NB4 (cell line): ENCODE results near the gene MAP3K4.

Experiments
- POLR2A ChIP-seq: IDR thresholded peaks from 2 replicates; pipeline ENCODE4 v1.6.1; 2011; ENCODE audit warnings: mild to moderate bottlenecking; ENCODE audit not compliant: insufficient read length; ENCODE audit errors: extremely low read depth
- TF ChIP-seq, protein P1 (sequence below): IDR thresholded peaks from one replicate; pipeline ENCODE4 v1.5.1; 2012; ENCODE audit warnings: low read depth, low read length

DNA sequence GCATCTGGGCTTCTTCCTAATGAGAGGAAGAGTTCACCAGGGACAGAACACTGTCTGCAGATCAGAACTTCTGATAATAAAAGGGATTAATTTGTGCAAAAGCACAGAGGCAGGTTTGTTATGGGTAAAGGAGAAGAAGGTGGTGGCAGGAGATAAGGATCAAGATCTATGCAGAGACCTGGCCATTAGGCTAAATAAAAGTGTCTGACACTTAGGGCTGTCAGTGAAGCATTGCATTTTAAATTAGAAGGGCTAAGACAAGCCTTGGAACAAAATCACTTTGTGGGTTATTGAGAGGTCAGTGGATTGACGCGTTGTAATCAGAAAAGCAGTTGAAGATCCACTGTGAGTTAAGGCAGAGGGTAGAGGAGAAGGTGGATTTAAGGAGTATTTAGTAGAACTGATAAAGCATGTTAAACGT lies 76.8 kb downstream of the MAP3K4 start:
- TF ChIP-seq, protein P1, sequence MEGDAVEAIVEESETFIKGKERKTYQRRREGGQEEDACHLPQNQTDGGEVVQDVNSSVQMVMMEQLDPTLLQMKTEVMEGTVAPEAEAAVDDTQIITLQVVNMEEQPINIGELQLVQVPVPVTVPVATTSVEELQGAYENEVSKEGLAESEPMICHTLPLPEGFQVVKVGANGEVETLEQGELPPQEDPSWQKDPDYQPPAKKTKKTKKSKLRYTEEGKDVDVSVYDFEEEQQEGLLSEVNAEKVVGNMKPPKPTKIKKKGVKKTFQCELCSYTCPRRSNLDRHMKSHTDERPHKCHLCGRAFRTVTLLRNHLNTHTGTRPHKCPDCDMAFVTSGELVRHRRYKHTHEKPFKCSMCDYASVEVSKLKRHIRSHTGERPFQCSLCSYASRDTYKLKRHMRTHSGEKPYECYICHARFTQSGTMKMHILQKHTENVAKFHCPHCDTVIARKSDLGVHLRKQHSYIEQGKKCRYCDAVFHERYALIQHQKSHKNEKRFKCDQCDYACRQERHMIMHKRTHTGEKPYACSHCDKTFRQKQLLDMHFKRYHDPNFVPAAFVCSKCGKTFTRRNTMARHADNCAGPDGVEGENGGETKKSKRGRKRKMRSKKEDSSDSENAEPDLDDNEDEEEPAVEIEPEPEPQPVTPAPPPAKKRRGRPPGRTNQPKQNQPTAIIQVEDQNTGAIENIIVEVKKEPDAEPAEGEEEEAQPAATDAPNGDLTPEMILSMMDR: no peak
- no peak for TF ChIP-seq POLR2A
